Erythroblast (primary cell): Measurements from ENCODE around the gene ECD.

Experiments
- GATA1 ChIP-seq: IDR thresholded peaks from 2 replicates; pipeline ENCODE4 v1.6.1; 2011; ENCODE audit warnings: low read depth, mild to moderate bottlenecking, control low read depth, low read length, moderate library complexity
- POLR2A ChIP-seq: IDR thresholded peaks from 2 replicates; pipeline ENCODE4 v1.6.1; 2011; ENCODE audit warnings: mild to moderate bottlenecking, low read length

GRCh38 chr10:73161079-73161478, 6.7 kb downstream of the ECD start:
- TF ChIP-seq POLR2A (no peak), GATA1 (no peak)
